ENCODE results near the gene NCKAP5L. TPM values are rescaled to one million over a fixed set of nuclear protein-coding genes. Genes with fewer than 3 reads are reported as not detected.

Gene NCKAP5L
- total RNA-seq, 2 donors from 2014 or later: 2.4 to 4.1 TPM

DNA sequence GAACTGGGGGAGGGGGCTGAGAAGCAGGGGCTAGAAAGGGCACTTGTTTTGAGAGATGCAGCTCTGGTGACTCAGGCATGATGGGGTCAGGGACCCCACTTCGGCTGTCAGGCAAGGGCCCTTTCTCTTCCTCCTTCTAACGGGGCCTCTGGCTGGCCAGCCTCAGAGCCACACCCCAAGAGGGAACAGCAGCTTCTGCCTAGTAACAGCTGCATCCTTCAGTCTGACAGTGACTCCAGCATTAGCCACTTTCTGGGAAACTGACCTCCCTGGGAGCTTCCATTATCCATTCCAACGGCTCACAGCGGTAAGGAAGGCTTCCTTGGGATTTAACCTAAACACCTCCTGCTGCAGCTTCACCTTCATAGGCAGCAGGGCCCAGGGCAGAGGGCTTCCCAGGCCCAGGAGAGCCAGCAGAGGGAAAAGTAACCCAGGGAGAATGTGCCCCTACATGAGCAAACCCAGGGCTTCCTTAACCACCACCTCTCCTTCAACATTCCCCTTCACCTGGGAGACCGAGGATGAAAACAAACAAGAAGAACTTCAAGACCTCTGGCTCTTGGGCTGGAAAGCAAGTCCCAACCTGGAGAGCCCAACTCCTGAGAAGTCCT, 2.7 kb downstream of the NCKAP5L start:
- H3K4me1 ChIP-seq: no peaks in the 10 kb centered on the region
- peak overlapping the region in 1 of 2 donors; percentile 32 for H3K9ac ChIP-seq (ENCODE audit: low read depth in 2 of 2, low read length in 2 of 2)
- peak overlapping the region; percentile 44 for H3K27ac ChIP-seq

DNA sequence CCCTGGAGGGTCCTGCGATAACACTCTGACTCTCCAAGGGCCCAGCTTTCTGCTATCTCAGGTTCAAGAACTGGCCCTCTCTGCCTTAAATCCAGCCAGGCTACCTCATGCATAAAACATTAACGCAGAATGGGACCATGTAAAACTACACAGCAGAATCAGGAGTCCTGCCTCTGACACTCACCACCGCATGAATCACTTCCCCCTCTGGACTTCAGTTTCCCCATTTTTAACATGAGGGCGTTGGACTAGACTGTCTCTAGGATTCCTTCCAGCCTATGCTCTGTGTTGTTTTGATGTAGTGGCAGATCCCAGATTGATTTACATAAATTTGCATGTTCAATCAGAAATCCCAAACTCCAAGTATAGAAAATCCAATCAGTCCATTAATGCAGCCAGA, 3.3 kb downstream of the NCKAP5L start:
- TF ChIP-seq CTCF (IDR thresholded peaks at IDR 0.05): no peak
- Histone ChIP-seq H3K9ac (ENCODE audit: low read depth in 2 of 2, low read length in 2 of 2) (no peak overlapping the region), H3K4me1 (no peaks in the 10 kb centered on the region), H3K27me3 (no peaks in the 10 kb centered on the region), H3K9me3 (no peaks in the 10 kb centered on the region), H3K36me3 (no peaks in the 10 kb centered on the region), H3K4me3 (no peak overlapping the region), H3K27ac (peak overlapping the region; percentile 44)
- no peak for DNase-seq
- intact Hi-C loops (cut with DNase I): no loop called here

More for the DNA sequence above, 2.7 kb downstream of the NCKAP5L start:
- Histone ChIP-seq H3K4me3 (no peak overlapping the region), H3K9me3 (no peaks in the 10 kb centered on the region), H3K36me3 (no peaks in the 10 kb centered on the region), H3K27me3 (no peaks in the 10 kb centered on the region)
- intact Hi-C loops (cut with DNase I): no loop called here
- DNase-seq: no peak
- no peak for TF ChIP-seq CTCF (IDR thresholded peaks at IDR 0.05)

- Histone ChIP-seq H3K9ac (ENCODE audit: low read depth in 2 of 2, low read length in 2 of 2) (no peak overlapping the region), H3K4me1 (no peaks in the 10 kb centered on the region), H3K9me3 (no peaks in the 10 kb centered on the region), H3K4me3 (no peak overlapping the region), H3K27me3 (no peaks in the 10 kb centered on the region), H3K36me3 (no peaks in the 10 kb centered on the region), H3K27ac (no peak overlapping the region)
- no peak for TF ChIP-seq CTCF (IDR thresholded peaks at IDR 0.05)
- no peak for DNase-seq
- intact Hi-C loops (cut with DNase I): no loop called here
Observed at GRCh38 chr12:49824416-49824815, 3.8 kb downstream of the NCKAP5L start.

- Histone ChIP-seq H3K4me3 (no peak overlapping the region), H3K36me3 (no peaks in the 10 kb centered on the region), H3K27me3 (no peaks in the 10 kb centered on the region), H3K9me3 (no peaks in the 10 kb centered on the region), H3K4me1 (no peaks in the 10 kb centered on the region), H3K9ac (ENCODE audit: low read depth in 2 of 2, low read length in 2 of 2) (no peak overlapping the region), H3K27ac (no peak overlapping the region)
- no peak for DNase-seq
- intact Hi-C loops (cut with DNase I): no loop called here
- no peak for TF ChIP-seq CTCF (IDR thresholded peaks at IDR 0.05)
Observed at GRCh38 chr12:49823951-49824350, 4.3 kb downstream of the NCKAP5L start.

DNA sequence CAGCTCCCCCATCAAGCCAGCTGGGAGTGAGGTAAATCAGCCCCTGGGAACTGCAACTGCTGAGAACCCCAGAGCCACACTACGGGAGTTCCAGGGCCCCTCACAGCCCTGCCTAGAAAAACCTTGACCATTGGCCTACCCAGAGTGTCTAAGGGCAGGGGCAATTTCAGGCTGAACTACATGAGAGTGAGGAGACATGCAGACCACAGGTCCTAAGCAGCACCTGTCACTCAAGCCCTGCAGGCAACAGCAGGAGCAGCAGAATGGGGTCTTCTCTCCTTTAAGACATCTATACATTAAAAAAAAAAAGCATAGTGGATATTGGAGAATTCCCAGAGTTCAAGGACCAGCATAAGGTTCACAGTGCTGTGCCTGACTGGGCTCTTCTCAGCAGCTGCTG, 4.9 kb downstream of the NCKAP5L start:
- no peaks in the 10 kb centered on the region for H3K4me1 ChIP-seq

More for the DNA sequence above, 4.9 kb downstream of the NCKAP5L start:
- intact Hi-C loops (cut with DNase I): no loop called here
- H3K4me3 ChIP-seq: no peak overlapping the region
- H3K27me3 ChIP-seq: no peaks in the 10 kb centered on the region
- no peak overlapping the region for H3K27ac ChIP-seq
- no peak for TF ChIP-seq CTCF (IDR thresholded peaks at IDR 0.05)
- DNase-seq: no peak
- no peaks in the 10 kb centered on the region for H3K36me3 ChIP-seq
- H3K9ac ChIP-seq (ENCODE audit: low read depth in 2 of 2, low read length in 2 of 2): no peak overlapping the region
- no peaks in the 10 kb centered on the region for H3K9me3 ChIP-seq
